Epithelial cell of prostate (primary cell): ENCODE data around the gene CACNA1B.
"Not testable (repeated sequence)": the region's sequence is repeated elsewhere in the genome, so short reads cannot be mapped to it uniquely, and the experiment has no call there.

Experiments used
- DNase-seq: peaks from one replicate; pipeline ENCODE4 v3.0.0-alpha.2; 2011; ENCODE audit warnings: low read depth, low spot score
- H3K27ac ChIP-seq: fragments of 450-650 bp; 2 replicates; pipeline ENCODE4 v1.5.1; 2017; ENCODE audit warnings: mild to moderate bottlenecking

CACNA1B gene

GRCh38 chr9:138077898-138078540, 200.4 kb downstream of the CACNA1B start:
- no peak overlapping the region for H3K27ac ChIP-seq
- DNase-seq = no peak

- no peak for DNase-seq
- H3K27ac ChIP-seq = no peak overlapping the region
These were observed 201.3 kb downstream of the CACNA1B start for GRCh38 chr9:138078846-138079245.

GRCh38 chr9:138080979-138081378, 203.4 kb downstream of the CACNA1B start:
- H3K27ac ChIP-seq = no peak overlapping the region
- DNase-seq = no peak

- H3K27ac ChIP-seq = no peak overlapping the region
- no peak for DNase-seq
These were observed 205.5 kb downstream of the CACNA1B start for GRCh38 chr9:138082918-138083636.

GRCh38 chr9:138083873-138084272, 206.3 kb downstream of the CACNA1B start:
- no peak for DNase-seq
- H3K27ac ChIP-seq = no peak overlapping the region

- DNase-seq = no peak
- no peak overlapping the region for H3K27ac ChIP-seq
These were observed 208.0 kb downstream of the CACNA1B start for GRCh38 chr9:138085568-138085967.

GRCh38 chr9:138092057-138092456, 214.5 kb downstream of the CACNA1B start:
- H3K27ac ChIP-seq = not testable (repeated sequence)
- peak; percentile 20 for DNase-seq

GRCh38 chr9:138094028-138094427, 216.4 kb downstream of the CACNA1B start:
- H3K27ac ChIP-seq = no peak overlapping the region
- no peak for DNase-seq

- H3K27ac ChIP-seq = no peak overlapping the region
- no peak for DNase-seq
These were observed 218.4 kb downstream of the CACNA1B start for GRCh38 chr9:138095813-138096518.

GRCh38 chr9:138096519-138096845, 218.9 kb downstream of the CACNA1B start:
- no peak overlapping the region for H3K27ac ChIP-seq
- no peak for DNase-seq

- no peak for DNase-seq
- no peak overlapping the region for H3K27ac ChIP-seq
These were observed 220.0 kb downstream of the CACNA1B start for GRCh38 chr9:138097501-138097991.

- H3K27ac ChIP-seq = no peak overlapping the region
- DNase-seq = no peak
These were observed 220.7 kb downstream of the CACNA1B start for GRCh38 chr9:138098116-138098907.

- DNase-seq = no peak
- no peak overlapping the region for H3K27ac ChIP-seq
These were observed 221.6 kb downstream of the CACNA1B start for GRCh38 chr9:138098908-138099791.

- no peak for DNase-seq
- no peak overlapping the region for H3K27ac ChIP-seq
These were observed 222.4 kb downstream of the CACNA1B start for GRCh38 chr9:138099803-138100598.

- no peak for DNase-seq
- no peak overlapping the region for H3K27ac ChIP-seq
These were observed 223.2 kb downstream of the CACNA1B start for GRCh38 chr9:138100711-138101350.

- H3K27ac ChIP-seq = no peak overlapping the region
- no peak for DNase-seq
These were observed 224.1 kb downstream of the CACNA1B start for GRCh38 chr9:138101444-138102234.

GRCh38 chr9:138102246-138103051, 224.9 kb downstream of the CACNA1B start:
- no peak for DNase-seq
- H3K27ac ChIP-seq = no peak overlapping the region
